ENCODE data around the gene MMP14.
A peak's percentile ranks its signal among the peaks of the same experiment; 100 is the strongest.

Gene MMP14

GRCh38 chr14:22861651-22862050 lies 25.3 kb downstream of the MMP14 start:
- DNase-seq (ENCODE audit: low spot score) = no peak

GRCh38 chr14:22864979-22865378 lies 28.6 kb downstream of the MMP14 start:
- DNase-seq (ENCODE audit: low spot score) = no peak

- peak; percentile 76 for DNase-seq (ENCODE audit: low spot score)
Observed at GRCh38 chr14:22865424-22866405, 29.3 kb downstream of the MMP14 start.

GRCh38 chr14:22866874-22867273 lies 30.5 kb downstream of the MMP14 start:
- DNase-seq (ENCODE audit: low spot score) = no peak

- no peak for DNase-seq (ENCODE audit: low spot score)
Observed at GRCh38 chr14:22870811-22871223, 34.4 kb downstream of the MMP14 start.

GRCh38 chr14:22871224-22872032 lies 35.0 kb downstream of the MMP14 start, which contains the start of gene LRP10:
LRP10 (plus strand) TSS chr14:22871740; CDS start chr14:22872304, 564 bp downstream.
- peak; percentile 92 for DNase-seq (ENCODE audit: low spot score)

GRCh38 chr14:22872033-22872832 lies 35.8 kb downstream of the MMP14 start:
- peak; percentile 81 for DNase-seq (ENCODE audit: low spot score)

- DNase-seq (ENCODE audit: low spot score) = no peak
Observed at GRCh38 chr14:22872833-22873520, 36.6 kb downstream of the MMP14 start.

- no peak for DNase-seq (ENCODE audit: low spot score)
Observed at GRCh38 chr14:22875003-22875747, 38.8 kb downstream of the MMP14 start.

- no peak for DNase-seq (ENCODE audit: low spot score)
Observed at GRCh38 chr14:22875748-22876319, 39.4 kb downstream of the MMP14 start.

- DNase-seq (ENCODE audit: low spot score) = no peak
Observed at GRCh38 chr14:22877000-22877501, 40.7 kb downstream of the MMP14 start.

- no peak for DNase-seq (ENCODE audit: low spot score)
Observed at GRCh38 chr14:22878271-22879246, 42.2 kb downstream of the MMP14 start.

- no peak for DNase-seq (ENCODE audit: low spot score)
Observed at GRCh38 chr14:22882064-22882463, 45.7 kb downstream of the MMP14 start.

GRCh38 chr14:22882529-22883172 lies 46.3 kb downstream of the MMP14 start:
- DNase-seq (ENCODE audit: low spot score) = peak; percentile 82

GRCh38 chr14:22883173-22883976 lies 47.0 kb downstream of the MMP14 start, which contains the start of gene REM2:
REM2 (plus strand) TSS chr14:22883222; CDS start chr14:22883288, 66 bp downstream.
- DNase-seq (ENCODE audit: low spot score) = peak; percentile 45

GRCh38 chr14:22884076-22884737 lies 47.8 kb downstream of the MMP14 start:
- DNase-seq (ENCODE audit: low spot score) = no peak

Measured in iPS-NIHi11 (cell line).